ENCODE data around the gene SNX25.

Gene SNX25

GRCh38 chr4:185265942-185266341, 56.5 kb downstream of the SNX25 start:
- DNase-seq (ENCODE audit: low read depth) = no peak

- DNase-seq (ENCODE audit: low read depth) = no peak
Measured at GRCh38 chr4:185269286-185269685, 59.9 kb downstream of the SNX25 start.

- DNase-seq (ENCODE audit: low read depth) = no peak
Measured at GRCh38 chr4:185270037-185270436, 60.6 kb downstream of the SNX25 start.

- DNase-seq (ENCODE audit: low read depth) = no peak
Measured at GRCh38 chr4:185270885-185271284, 61.5 kb downstream of the SNX25 start.

GRCh38 chr4:185272245-185272644, 62.8 kb downstream of the SNX25 start:
- no peak for DNase-seq (ENCODE audit: low read depth)

GRCh38 chr4:185275501-185275900, 66.1 kb downstream of the SNX25 start:
- no peak for DNase-seq (ENCODE audit: low read depth)

GRCh38 chr4:185276036-185276435, 66.6 kb downstream of the SNX25 start:
- no peak for DNase-seq (ENCODE audit: low read depth)

- no peak for DNase-seq (ENCODE audit: low read depth)
Measured at GRCh38 chr4:185278716-185279115, 69.3 kb downstream of the SNX25 start.

GRCh38 chr4:185280608-185281007, 71.2 kb downstream of the SNX25 start:
- no peak for DNase-seq (ENCODE audit: low read depth)

- DNase-seq (ENCODE audit: low read depth) = no peak
Measured at GRCh38 chr4:185282968-185283367, 73.6 kb downstream of the SNX25 start.

- DNase-seq (ENCODE audit: low read depth) = no peak
Measured at GRCh38 chr4:185283723-185284122, 74.3 kb downstream of the SNX25 start.

GRCh38 chr4:185285632-185286393, 76.4 kb downstream of the SNX25 start:
- DNase-seq (ENCODE audit: low read depth) = no peak

- no peak for DNase-seq (ENCODE audit: low read depth)
Measured at GRCh38 chr4:185286571-185286970, 77.2 kb downstream of the SNX25 start.

GRCh38 chr4:185287031-185287430, 77.6 kb downstream of the SNX25 start:
- no peak for DNase-seq (ENCODE audit: low read depth)

- DNase-seq (ENCODE audit: low read depth) = no peak
Measured at GRCh38 chr4:185290018-185290607, 80.7 kb downstream of the SNX25 start.

GRCh38 chr4:185290656-185291055, 81.3 kb downstream of the SNX25 start:
- DNase-seq (ENCODE audit: low read depth) = no peak

GRCh38 chr4:185293202-185293601, 83.8 kb downstream of the SNX25 start:
- DNase-seq (ENCODE audit: low read depth) = no peak

- DNase-seq (ENCODE audit: low read depth) = no peak
Measured at GRCh38 chr4:185296665-185297460, 87.5 kb downstream of the SNX25 start.

GRCh38 chr4:185298728-185299430, 89.5 kb downstream of the SNX25 start:
- DNase-seq (ENCODE audit: low read depth) = no peak

GRCh38 chr4:185304541-185304940, 95.1 kb downstream of the SNX25 start:
- DNase-seq (ENCODE audit: low read depth) = no peak

- DNase-seq (ENCODE audit: low read depth) = no peak
Measured at GRCh38 chr4:185304944-185305690, 95.7 kb downstream of the SNX25 start.

GRCh38 chr4:185305979-185306442, 96.6 kb downstream of the SNX25 start:
- no peak for DNase-seq (ENCODE audit: low read depth)

Measured in activated gamma-delta T cell treated with anti-CD3 and anti-CD28 coated beads, Interleukin-2, amount 50 U/mL, for 16 hours (primary cell).